HL-60/S4 treated with retinoic acid at 250 ng/mL for 4 days and 3 days (cell line): ENCODE results near the gene ZFYVE1.
"Not testable (repeated sequence)": the region's sequence is repeated elsewhere in the genome, so short reads cannot be mapped to it uniquely, and the experiment has no call there.

ENCODE experiments used
- in situ Hi-C: fragments of 300-500 bp; cut with MboI; formaldehyde crosslinking; loops from 2 replicates; pipeline ENCODE4 v1.7.0; 2022; ENCODE audit warnings: low sequenced_read_pairs

Gene ZFYVE1

DNA sequence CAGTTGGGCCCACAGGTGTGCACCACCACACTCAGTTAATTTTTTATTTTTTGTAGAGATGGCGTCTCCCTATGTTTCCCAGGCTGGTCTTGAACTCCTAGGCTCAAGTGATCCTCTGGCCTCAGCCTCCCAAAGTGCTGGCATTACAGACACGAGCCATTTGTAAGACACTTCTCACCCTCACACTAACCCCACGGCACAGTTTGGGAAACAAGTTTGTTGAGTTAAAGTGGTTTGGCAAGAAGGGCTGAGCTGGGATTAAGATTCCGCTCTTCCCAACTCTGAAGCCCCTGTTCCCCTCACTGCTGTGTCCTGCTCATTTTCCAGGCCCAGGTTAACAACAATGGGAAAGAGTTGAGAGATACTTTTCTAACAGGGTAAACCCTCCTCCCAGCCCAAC lies 65.9 kb downstream of the ZFYVE1 start:
- in situ Hi-C loops: not testable (repeated sequence)

DNA sequence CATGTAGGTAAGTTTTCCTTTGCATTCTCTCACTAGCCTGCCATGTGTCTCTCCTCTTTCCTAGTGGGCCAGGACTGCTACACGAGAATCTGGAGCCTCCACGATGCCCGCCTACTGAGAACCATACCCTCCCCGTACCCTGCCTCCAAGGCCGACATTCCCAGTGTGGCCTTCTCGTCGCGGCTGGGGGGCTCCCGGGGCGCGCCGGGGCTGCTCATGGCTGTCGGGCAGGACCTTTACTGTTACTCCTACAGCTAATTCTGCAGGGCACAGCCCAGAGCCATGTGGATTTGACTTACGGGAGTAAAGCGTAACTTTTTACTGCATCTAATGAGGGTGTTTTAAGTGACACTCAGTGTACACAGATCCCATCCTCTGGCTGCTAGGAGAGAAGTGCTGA lies 68.4 kb downstream of the ZFYVE1 start:
- in situ Hi-C loops: no loop called here

DNA sequence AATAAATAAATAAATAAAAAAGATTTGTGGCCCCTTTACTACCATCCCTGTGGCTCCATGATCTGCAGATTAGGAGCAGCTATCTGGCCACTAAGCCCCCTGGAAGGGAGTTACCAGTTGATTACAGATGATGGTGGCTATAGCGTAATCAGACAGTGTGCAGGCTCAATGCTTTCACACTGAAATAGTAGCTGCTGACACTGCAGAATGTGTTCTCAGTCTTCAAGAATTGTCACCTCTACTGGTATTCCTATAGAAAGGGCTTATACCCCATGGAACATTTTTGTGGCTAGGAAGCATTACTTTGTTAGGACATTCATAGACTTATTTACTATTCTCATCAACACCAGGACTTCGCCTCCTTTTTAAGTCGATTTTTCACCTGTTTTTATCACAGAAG lies 69.7 kb downstream of the ZFYVE1 start:
- in situ Hi-C loops: no loop called here

DNA sequence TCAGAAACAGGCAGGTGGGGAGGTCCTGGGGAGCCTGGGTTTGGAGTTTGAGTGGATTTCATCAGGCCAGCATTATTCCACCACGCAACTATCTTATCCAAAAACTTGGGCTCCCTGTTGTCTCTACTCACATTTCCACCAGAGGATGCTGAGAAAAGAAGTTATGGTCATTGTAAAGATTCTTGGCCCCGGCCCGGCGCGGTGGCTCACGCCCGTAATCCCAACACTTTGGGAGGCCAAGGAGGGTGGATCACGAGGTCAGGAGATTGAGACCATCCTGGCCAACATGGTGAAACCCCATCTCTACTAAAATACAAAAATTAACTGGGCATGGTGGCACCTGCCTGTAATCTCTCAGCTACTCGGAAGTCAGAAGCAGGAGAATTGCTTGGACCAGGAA lies 70.2 kb downstream of the ZFYVE1 start:
- in situ Hi-C loops: not testable (repeated sequence)

DNA sequence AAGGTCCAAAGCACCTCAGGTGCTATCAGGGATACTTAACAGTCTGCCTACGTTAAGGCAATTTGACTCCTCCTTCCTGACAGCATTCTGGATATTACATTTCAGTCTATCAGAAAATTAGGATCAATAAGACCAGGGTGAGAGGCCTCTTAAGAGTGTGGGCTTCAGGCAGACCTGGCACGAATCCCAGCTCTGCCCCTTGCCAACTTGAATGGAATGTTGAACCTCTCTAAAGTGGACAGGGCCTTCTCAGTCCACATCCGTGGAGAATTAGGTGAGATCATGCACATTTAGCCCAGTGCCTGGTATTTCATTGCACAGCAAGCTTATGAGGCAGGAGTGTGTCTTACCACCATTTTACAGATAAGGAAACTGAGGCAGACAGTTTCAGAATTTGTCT lies 74.7 kb downstream of the ZFYVE1 start:
- in situ Hi-C loops: no loop called here

DNA sequence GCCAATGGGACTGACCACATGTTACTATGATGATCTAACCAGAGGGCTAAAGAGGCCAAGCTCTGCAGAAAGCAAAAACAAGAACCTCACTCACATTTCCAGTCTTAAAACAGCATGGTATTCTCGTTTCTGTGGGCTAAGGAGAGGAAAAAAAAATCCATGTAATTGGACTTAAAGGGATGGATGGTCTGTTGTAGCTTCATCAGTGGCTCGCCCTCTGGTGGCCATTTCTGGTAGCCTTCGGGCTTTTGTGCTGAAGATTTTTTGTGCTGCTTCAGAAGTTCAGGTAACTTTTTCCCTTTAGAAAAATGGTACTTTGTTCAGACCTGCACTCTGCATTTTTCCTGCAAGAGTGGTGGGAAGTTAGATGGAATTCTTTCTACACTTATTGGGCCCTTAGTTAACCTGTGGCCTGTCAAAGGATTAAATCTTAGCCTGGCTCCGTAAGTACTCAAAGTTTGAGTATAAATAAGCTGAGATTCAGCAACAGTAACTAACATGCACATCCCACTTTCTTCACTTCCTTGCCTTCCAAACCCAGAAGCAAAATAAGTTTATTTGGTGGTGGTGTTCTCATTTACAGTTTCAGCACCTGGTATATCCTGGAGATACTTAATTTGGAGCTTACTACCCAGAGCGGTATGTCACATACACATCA lies 78.3 kb downstream of the ZFYVE1 start:
- in situ Hi-C loops: loop anchor here (25.0 kb wide), 1 partner anchor 436 kb away; no protein-coding TSS in a partner anchor

DNA sequence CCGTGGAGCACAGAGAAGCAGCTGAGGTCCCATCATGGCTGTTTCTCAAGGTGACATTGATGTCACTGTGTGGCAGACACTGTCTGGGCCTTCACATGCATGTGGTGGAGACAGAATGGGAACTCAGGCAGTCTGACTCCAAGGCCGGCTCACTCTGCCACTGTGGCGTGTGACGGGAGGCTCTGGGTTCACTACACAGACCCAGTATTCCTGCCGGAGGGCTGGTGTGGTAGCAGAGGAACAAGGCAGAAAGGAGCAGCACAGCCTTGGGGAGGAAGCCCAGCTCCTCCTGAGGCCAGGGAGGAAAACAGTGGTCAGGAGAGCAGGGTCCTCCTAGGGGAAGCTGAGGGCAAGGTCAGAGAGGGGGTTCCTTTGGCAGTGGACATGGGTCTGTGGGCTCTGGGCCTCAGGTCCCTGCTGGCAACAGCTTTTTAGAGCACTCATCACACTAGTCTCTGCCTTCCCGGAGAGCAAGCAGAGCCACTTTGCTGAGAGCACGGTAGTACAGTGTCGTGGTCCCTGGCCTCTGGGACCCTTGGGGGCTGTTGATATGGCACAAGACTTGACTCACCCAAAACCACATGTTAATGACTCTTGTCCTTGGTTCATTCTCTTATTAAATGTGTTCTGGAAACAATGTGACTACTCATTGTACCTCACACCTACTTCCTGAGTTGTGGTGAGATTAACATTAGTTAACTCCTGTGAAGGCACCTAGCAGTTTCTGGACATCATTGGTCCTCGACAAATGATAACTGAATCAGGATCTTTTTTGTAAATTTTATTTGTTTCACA lies 79.3 kb downstream of the ZFYVE1 start:
- in situ Hi-C loops: loop anchor here (25.0 kb wide), 1 partner anchor 435 kb away; no protein-coding TSS in a partner anchor

DNA sequence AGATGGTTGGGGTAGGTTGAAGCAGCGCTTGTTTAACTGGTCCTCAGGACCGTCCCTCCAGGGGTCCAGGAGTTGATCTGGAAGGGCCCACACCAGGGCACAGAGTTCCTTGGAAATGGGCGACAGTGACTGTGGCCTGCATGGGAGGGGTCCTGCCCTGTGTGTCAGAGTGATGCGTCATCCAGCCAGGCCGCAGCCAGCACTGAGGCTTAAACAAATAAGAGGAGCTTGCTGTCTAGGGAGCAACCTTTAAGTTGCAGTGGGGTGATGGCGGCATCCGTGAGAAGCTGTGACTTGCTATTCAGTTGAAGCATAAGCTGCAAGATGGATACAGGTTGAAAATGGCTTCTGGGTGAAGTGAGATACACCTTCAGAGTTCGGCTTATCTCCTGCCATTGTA lies 80.4 kb downstream of the ZFYVE1 start:
- in situ Hi-C loops: loop anchor here (25.0 kb wide), 1 partner anchor 434 kb away; no protein-coding TSS in a partner anchor

DNA sequence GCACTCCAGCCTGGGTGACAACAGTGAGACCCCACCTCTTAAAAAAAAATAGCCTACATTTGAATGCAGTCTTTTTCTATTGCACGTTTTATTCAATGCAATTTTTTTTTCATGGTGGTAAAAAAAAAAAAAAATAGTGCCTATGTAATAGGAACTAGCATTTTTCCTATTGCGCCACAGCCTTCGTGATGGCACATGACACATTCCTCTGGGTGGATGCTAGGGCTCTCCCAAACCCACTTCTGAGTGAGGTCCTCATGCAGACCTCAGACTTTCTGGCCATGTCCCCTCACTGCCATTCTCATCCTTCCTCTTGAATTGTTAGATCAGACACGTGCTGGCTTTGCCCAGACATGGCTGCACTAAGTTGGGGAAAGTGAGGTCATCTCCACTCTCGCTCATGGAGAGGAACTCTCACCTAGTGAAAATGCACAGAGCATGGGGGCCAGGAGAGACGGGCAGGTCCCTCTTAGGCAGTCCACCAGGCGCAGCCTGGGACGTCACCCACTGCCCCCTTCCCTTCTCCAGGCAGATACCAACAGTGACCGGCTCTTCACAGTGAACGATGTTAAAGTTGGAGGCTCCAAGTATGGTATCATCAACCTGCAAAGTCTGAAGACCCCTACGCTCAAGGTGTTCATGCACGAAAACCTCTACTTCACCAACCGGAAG lies 81.4 kb downstream of the ZFYVE1 start:
- in situ Hi-C loops: loop anchor here (25.0 kb wide), 1 partner anchor 433 kb away; no protein-coding TSS in a partner anchor

DNA sequence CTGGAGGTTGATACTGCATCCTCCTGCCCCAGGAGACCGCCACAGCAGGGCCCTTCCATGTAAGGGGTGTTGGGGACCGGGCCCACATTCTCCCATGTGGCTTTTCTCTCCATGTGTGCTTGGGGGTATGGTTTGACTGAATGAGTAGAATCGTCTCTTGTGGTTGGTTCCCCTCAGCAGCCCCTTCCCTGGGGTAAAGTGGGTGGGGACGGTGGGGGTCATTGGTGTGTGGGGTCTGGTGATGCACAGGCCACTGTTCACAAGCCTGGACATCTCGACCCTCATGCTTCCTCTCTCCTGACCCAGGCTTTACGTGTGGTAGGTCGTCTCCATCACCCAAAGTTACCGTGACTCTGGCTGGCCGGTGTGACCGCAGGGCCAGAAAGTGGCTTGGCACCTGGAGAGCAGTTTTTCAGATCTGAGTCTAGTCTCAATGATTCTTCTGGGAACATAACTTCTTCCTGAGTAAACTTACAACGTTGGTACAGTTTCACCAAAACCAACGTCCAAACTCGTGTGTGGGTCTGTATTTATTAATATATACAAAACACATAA lies 83.0 kb downstream of the ZFYVE1 start:
- in situ Hi-C loops: loop anchor here (25.0 kb wide), 1 partner anchor 432 kb away; no protein-coding TSS in a partner anchor

DNA sequence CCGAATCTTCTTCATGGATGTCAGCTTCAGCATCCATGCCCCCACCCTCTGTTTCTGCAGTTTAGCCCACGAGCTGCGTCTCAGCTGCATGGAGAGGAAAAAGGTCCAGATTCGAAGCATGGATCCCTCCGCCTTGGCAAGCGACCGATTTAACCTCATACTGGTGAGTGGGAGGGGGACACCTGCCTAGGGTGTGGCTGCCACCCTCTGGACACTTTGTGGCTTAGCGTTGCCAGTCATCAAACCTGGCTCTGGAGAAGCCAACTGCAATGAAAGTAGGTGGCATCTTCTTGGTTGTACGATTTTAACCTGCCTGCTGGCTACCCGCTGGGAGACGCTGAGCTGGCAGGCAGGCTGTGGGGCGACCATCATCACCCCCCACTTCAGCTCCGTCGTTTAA lies 84.0 kb downstream of the ZFYVE1 start:
- in situ Hi-C loops: loop anchor here (25.0 kb wide), 1 partner anchor 431 kb away; no protein-coding TSS in a partner anchor

DNA sequence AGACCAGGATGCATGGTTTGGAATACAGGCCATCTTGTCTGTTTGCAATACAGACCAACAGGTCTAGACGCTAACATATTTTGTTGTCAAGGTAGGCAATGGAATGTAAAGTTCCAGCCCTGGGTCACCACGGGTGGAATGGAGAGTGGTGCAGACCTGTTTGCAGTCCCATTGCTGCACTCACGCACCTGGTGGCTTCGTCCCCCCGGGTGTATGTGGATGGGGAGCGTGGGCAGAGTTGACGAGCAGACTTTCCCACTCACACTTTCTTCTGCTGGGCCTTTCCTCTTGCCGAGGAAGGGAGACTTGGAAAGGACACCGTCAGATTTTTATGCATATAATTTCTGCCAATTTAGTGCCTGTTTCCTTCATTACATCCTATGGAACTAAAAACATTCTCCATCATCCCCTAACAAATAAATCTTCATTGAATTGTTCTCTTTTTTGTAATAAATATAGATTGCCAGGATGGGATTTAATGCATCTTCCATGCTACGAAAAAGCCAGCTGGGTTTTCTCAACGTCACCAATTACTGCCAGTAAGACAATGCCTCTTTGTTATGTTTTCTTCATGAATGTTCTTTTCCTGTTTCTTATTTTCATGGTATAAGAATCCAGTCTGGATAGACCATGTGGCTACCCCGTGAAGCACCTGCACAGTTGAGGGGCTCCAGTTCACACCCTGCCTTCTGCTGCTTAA lies 85.5 kb downstream of the ZFYVE1 start:
- in situ Hi-C loops: loop anchor here (25.0 kb wide), 1 partner anchor 429 kb away; no protein-coding TSS in a partner anchor

DNA sequence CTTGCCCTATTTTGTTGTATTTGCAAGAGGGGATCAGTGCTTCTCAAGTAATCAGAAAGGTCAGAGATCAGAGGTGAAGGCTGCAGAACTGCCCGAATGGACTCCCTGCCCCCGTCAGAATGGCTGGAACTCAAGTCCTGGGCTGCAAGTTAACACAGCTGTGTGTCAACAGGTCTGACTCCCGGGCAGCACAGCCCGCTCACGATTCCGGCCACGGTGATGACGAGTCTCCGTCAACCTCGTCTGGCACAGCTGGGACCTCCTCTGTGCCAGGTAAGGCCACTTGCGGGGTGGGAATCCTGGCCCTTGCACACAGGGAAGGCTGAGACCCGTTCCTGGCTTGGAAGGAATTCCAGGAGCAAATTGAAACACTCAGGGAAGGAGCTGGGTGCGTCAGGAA lies 87.3 kb downstream of the ZFYVE1 start:
- in situ Hi-C loops: loop anchor here (25.0 kb wide), 1 partner anchor 427 kb away; no protein-coding TSS in a partner anchor

DNA sequence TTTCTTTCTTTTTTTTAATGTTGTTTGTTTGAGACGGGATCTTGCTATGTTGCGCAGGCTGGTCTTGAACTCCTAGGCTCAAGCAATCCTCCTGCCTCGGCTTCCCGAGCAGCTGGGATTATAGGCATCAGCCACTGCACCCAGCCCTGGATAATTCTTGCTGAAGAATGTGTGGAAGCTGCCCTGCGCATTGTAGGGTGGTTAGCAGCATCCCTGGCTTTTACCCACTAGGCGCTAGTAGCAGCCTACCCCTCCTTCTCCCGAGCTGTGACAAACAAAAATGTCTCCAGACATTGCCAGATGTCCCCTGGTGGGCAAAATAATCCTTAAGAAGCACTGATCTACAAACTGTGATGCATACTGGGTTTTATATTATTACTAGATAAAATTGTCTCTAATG lies 94.0 kb downstream of the ZFYVE1 start:
- in situ Hi-C loops: loop anchor here (25.0 kb wide), 1 partner anchor 421 kb away; no protein-coding TSS in a partner anchor

DNA sequence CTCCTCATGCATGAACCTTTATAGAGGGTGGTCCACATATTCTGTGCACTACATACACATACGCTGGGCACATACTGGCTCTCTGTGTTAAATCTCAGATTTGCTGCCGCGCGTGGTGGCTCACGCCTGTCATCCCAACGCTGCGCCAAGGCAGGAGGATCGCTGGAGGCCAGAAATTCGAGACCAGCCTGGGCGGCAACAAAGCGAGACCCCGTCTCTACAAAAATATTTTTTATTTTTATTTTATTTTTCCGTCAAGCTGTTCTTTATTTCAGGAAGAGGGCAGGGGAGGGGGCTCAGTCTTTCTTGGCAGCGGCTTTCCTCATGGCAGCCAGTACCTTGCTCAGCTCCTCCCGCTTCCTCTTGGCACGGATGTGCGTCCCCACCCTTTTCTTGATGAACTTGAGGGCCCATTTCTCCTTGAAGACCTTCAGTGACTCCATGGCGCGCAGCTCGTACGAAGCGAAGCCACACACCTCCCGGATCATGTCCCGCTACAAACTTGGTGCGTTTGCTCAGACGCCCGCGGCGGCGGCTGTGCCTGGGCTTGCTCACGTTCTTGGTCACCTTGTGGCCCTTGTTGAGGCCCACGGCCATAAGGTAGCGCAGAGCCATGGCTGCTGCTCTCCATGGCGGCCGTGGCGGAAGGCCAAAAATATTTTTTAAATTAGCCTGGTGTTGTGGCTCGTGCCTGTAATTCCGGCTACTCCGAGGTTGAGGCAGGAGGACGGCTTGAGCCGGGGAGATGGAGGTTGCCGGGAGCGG lies 97.4 kb downstream of the ZFYVE1 start:
- in situ Hi-C loops: loop anchor here (25.0 kb wide), 1 partner anchor 417 kb away; no protein-coding TSS in a partner anchor

DNA sequence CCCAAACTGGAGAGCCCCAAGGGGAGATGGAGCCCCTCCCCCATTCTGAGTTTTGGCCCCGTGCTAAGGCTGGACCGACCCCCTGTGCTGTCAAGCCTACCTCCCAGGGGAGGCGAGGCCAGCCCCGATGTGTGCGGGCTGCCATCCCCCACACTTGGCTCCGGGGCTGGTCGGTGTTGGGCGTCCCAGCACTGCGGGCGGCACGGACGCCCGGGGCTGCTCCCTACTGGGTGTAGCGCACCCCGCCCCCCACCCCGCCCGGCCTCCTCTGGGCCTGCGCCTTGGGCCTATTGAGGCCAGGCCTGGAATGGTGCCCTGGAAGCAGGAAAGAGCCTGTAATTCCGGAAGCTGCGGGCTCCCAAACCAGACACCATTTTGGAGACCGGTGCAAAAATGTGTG lies 98.0 kb downstream of the ZFYVE1 start:
- in situ Hi-C loops: loop anchor here (25.0 kb wide), 1 partner anchor 417 kb away; no protein-coding TSS in a partner anchor

DNA sequence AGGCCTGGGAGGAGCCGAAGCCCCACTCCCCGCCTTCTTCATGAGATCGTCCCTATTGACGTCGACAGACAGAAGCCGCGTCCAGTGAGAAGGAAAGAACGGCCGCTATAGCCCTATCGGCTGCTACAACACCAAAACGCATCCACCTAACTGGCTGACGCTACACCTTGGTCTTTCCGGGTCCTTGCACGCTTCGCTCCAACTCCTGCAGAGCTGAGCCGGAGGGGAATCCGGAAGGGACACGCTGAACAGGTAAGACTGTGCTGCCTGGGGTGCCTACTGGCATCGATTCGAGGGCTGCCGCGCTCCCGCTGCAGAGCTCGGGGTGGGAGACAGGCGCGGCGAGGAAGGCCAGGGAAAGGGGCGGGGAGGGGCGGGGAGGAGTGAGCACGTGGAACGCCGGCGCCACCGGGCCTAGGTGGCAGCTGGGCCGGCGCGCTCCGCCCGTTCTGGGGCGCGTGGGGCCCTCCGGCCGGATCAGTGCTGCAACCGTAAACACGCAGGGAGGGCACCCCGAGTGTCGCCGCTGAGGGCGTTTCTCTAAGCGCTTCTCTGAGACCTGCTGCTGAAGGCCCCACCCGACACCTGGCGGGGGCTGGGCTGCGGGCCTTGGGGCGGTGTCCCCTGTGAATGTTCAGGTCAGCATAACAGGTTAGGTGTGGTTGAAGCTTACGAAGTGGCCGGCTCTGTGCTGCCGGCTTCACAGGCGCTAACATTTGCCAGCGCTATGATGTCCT lies 100.4 kb downstream of the ZFYVE1 start, which contains the start of gene DCAF4:
DCAF4 (plus strand) TSS at position 173 of the 737 bp plus-strand sequence. CDS start 11,515 bp downstream, outside the sequence.
- in situ Hi-C loops: loop anchor here (25.0 kb wide), 1 partner anchor 414 kb away; no protein-coding TSS in a partner anchor

DNA sequence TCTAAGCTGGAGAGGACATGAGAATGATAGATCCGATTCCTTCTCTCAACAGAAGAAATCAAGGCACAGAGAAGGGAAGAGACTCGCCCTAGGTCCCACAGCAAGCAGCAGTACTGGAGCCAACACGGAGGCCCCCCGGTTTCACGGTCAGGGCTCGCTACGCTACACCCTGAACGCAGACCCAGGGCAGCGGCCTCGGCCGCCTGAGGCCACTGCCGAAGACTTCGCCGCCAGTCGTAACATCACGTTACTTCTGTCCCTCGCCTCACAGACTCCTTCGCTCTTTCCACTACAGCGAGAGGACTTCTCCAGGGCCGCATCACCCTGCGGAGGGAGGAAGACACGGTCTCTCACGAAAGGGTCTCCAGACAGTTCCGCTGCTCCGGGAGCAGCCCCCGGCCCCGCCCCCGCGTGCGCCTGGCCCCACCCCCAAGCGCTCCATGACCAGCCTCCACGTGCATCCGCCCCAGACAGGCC lies 101.1 kb downstream of the ZFYVE1 start:
- in situ Hi-C loops: loop anchor here (25.0 kb wide), 1 partner anchor 414 kb away; no protein-coding TSS in a partner anchor
